BJ (cell line): ENCODE results near the gene PPP2R2D. TPM values are rescaled to one million over a fixed set of nuclear protein-coding genes. Genes with fewer than 3 reads are reported as not detected.

Experiments
- CTCF ChIA-PET: fragments of 350-600 bp; formaldehyde crosslinking; extraction: SDS; loops from one replicate; lab custom pipeline; 2021; ENCODE audit warnings: antibody characterized with exemption, inconsistent platforms; lab: Yijun Ruan, JAX
- POLR2A ChIA-PET: fragments of 300-600 bp; sonication (Branson Sonifier 250); formaldehyde crosslinking; extraction: SDS; loops from one replicate; lab custom pipeline; 2021; ENCODE audit warnings: antibody characterized with exemption; lab: Charles Lee
- DNase-seq: peaks from one replicate; pipeline ENCODE4 v3.0.0-alpha.2; 2011; ENCODE audit warnings: low read depth
- H3K27me3 ChIP-seq: 2 replicates; pipeline ENCODE4 v1.6.0; 2011; ENCODE audit warnings: low read length; ENCODE audit not compliant: control insufficient read depth, insufficient read depth
- H3K36me3 ChIP-seq: 2 replicates; pipeline ENCODE4 v1.5.1; 2011; ENCODE audit warnings: low read length; ENCODE audit not compliant: control insufficient read depth, insufficient read depth
- H3K4me3 ChIP-seq: 2 replicates; pipeline ENCODE4 v1.5.1; 2011; ENCODE audit warnings: low read depth, mild to moderate bottlenecking, control low read depth, low read length
- polyA plus RNA-seq: library from polyadenylated mRNA; depleted of rRNA; stranded (reverse); fragments of >200 nt; gene quantifications from 2 replicates; pipeline ENCODE4 v1.2.3, GENCODE V29; 2011
- TF ChIP-seq, protein P1 (sequence below): IDR thresholded peaks from 2 replicates; pipeline ENCODE4 v1.5.1; 2011; ENCODE audit warnings: low read depth, mild to moderate bottlenecking, control low read depth, inconsistent platforms, low read length, moderate library complexity; ENCODE audit not compliant: insufficient read depth

PPP2R2D gene
- polyA plus RNA-seq, 1 experiment = 31.2 TPM

DNA sequence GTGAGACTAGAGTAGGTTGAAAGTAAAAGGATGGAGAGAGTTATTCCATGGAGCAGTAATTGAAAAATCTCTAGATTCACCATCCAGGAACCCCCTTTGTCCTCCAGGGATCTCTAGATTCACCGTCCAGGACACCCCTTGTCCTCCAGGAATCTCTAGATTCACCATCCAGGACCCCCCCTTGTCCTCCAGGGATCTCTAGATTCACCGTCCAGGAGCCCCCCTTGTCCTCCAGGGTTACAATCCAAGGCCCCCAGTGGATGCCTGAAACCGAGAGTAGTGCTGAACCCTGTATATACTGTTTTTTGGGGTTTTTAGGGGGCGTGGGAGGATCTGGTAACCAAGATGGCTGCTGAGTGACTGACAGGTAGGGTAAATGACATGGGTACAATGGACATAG, 38.3 kb upstream of the PPP2R2D start:
- DNase-seq = no peak
- ChIA-PET POLR2A (no interaction called here), CTCF (no interaction called here)
- H3K36me3 ChIP-seq = no peaks in the 10 kb centered on the region
- TF ChIP-seq, protein P1, sequence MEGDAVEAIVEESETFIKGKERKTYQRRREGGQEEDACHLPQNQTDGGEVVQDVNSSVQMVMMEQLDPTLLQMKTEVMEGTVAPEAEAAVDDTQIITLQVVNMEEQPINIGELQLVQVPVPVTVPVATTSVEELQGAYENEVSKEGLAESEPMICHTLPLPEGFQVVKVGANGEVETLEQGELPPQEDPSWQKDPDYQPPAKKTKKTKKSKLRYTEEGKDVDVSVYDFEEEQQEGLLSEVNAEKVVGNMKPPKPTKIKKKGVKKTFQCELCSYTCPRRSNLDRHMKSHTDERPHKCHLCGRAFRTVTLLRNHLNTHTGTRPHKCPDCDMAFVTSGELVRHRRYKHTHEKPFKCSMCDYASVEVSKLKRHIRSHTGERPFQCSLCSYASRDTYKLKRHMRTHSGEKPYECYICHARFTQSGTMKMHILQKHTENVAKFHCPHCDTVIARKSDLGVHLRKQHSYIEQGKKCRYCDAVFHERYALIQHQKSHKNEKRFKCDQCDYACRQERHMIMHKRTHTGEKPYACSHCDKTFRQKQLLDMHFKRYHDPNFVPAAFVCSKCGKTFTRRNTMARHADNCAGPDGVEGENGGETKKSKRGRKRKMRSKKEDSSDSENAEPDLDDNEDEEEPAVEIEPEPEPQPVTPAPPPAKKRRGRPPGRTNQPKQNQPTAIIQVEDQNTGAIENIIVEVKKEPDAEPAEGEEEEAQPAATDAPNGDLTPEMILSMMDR = no peak
- H3K27me3 ChIP-seq = no peaks in the 10 kb centered on the region
- no peak overlapping the region for H3K4me3 ChIP-seq

DNA sequence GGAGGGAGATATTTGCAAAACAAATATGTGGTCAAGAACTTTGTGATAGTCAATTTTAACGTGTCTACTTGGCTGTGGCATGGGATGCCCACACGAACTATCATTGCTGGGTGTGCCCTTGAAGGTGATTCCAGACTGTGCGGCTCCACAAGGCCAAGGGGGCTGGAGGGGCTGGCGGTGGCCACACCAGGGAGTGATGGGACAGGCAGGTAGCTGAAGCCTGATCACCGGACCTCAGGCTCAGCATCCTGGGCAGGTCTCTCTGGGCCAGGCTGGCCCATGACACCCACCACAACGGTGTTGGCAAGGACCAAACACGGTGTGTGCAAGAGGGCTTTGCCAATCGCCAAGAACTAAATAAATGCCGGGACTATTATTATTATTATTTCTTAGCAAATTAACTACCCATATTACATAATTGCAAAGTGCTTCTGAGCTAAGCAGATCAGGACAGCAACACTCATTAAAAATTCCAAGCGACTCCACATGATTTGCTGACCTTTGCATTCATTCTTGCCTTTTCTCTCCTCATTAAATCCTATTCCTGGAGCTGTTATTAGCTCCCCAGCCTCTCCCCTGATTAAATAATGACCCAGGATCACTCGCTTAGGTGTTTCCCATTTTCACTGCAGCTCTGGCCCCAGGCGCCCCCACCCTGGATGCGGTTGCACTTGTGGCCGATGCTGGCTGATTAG, 35.4 kb upstream of the PPP2R2D start:
- ChIA-PET CTCF (interaction anchor here (1.2 kb wide), 1 partner anchor 9 kb away, joined by 3 read pairs; no protein-coding TSS in a partner anchor), POLR2A (no interaction called here)
- Histone ChIP-seq H3K36me3 (no peaks in the 10 kb centered on the region), H3K4me3 (no peak overlapping the region), H3K27me3 (no peaks in the 10 kb centered on the region)
- TF ChIP-seq, protein P1 = no peak
- no peak for DNase-seq

DNA sequence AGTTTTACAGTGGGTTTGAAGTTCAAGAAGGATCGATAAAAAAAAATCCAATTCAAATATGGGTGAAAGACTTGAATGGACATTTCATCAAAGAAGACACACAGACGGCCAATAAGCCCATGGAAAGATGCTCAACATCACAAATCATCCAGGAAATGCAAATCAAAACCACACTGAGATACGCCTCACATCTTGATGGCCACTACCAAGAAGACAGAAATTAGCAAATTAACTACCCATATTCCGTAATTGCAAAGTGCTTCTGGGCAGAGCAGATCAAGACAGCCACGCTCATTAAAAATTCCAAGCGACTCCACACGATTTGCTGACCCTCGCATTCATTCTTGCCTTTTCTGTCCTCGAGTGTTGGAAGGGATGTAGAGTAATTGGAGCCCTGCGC, 34.1 kb upstream of the PPP2R2D start:
- H3K27me3 ChIP-seq = no peaks in the 10 kb centered on the region
- no peak overlapping the region for H3K4me3 ChIP-seq
- DNase-seq = no peak
- TF ChIP-seq, protein P1 = no peak
- CTCF ChIA-PET = no interaction called here
- POLR2A ChIA-PET = no interaction called here
- no peaks in the 10 kb centered on the region for H3K36me3 ChIP-seq

DNA sequence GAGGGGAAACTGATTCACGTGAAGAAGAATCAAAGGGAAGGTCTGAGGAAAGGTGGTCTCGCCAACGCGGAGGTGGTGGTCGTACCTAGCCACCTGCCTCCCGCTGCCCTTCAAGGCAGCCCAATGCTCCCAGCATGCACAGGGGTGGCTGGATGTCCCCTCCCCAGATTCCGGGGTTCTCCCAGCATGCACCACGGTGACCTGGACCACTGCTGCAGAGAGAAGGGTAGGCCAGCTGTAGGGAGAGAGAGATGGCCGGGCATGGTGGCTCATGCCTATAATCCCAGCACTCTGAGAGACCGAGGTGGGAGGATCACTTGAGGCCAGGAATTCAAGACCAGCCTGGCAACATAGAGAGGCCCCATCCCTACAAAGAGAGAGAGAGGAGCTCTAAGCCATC, 32.4 kb upstream of the PPP2R2D start:
- ChIA-PET CTCF (interaction anchor here (0.7 kb wide), 1 partner anchor 26 kb away, joined by 3 read pairs; no protein-coding TSS in a partner anchor), POLR2A (no interaction called here)
- no peaks in the 10 kb centered on the region for H3K27me3 ChIP-seq
- TF ChIP-seq, protein P1 = no peak
- H3K4me3 ChIP-seq = no peak overlapping the region
- no peaks in the 10 kb centered on the region for H3K36me3 ChIP-seq
- no peak for DNase-seq

DNA sequence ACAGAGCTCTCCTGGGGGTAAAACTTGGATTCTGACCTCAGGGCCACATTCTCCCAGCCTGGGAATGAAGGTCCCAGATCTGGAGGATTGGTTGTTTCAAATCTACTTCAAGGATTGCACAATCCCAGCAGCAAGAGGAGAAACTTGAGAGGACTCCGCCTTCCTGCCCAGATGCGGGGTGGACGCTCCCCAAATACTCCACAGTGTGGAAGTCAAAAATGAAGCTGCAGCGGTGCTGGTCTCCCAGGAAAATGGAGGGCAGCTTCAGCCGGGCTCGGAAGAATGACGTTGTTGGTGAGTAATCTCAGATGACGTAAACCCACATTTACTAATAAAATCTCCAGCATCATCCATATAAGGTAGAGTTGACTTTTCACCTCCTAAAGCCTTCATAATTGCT, 31.5 kb upstream of the PPP2R2D start:
- Histone ChIP-seq H3K4me3 (no peak overlapping the region), H3K27me3 (no peaks in the 10 kb centered on the region; the same call in 1 of the 2 replicates), H3K36me3 (no peaks in the 10 kb centered on the region)
- no peak for DNase-seq
- TF ChIP-seq, protein P1 = no peak
- CTCF ChIA-PET = interaction anchor here (0.7 to 1.1 kb wide), 2 partner anchors 25 to 154 kb away, joined by 3 read pairs; no protein-coding TSS in a partner anchor
- POLR2A ChIA-PET = no interaction called here
